Spleen (tissue), 11 donors: ENCODE data around the gene G6PC3. TPM values are rescaled to one million over a fixed set of nuclear protein-coding genes. Genes with fewer than 3 reads are reported as not detected.

ENCODE experiments used
- DNase-seq: peaks from one replicate; pipeline ENCODE4 v3.0.0-alpha.2; 2020
- H3K27ac ChIP-seq, 8 donors: fragments of 200-600 bp; sonication (generic) in 7 of 8; 1 replicate in 4 of 8; 2 replicates in 4 of 8; pipeline versions ENCODE4 v1.5.0 to v1.8.0; 2016 to 2021; ENCODE audit warnings: inconsistent platforms in 4 of 8, mild to moderate bottlenecking in 4 of 8, moderate library complexity in 1 of 8
- H3K27me3 ChIP-seq, 7 donors: fragments of 200-600 bp; sonication (generic) in 6 of 7; replicated peaks in 1 of 7; 1 replicate in 4 of 7; 2 replicates in 3 of 7; pipeline versions ENCODE4 v1.5.0 to v1.8.0; 2016 to 2021; ENCODE audit warnings: inconsistent platforms in 3 of 7, mild to moderate bottlenecking in 1 of 7
- H3K36me3 ChIP-seq, 6 donors: fragments of 200-600 bp; sonication (generic) in 5 of 6; 1 replicate in 4 of 6; 2 replicates in 2 of 6; pipeline versions ENCODE4 v1.5.0 to v1.8.0; 2016 to 2021; ENCODE audit warnings: inconsistent platforms in 2 of 6
- H3K4me1 ChIP-seq, 6 donors: fragments of 200-600 bp; sonication (generic) in 5 of 6; 1 replicate in 3 of 6; 2 replicates in 3 of 6; pipeline versions ENCODE4 v1.5.0 to v1.8.0; 2016 to 2021; ENCODE audit warnings: inconsistent platforms in 3 of 6
- H3K4me3 ChIP-seq, 8 donors: fragments of 200-600 bp; sonication (generic) in 7 of 8; 1 replicate in 4 of 8; 2 replicates in 4 of 8; pipeline versions ENCODE4 v1.5.0 to v1.8.0; 2016 to 2021; ENCODE audit warnings: inconsistent platforms in 4 of 8, mild to moderate bottlenecking in 4 of 8, moderate library complexity in 2 of 8
- H3K9me3 ChIP-seq, 8 donors: fragments of 200-600 bp; sonication (generic) in 7 of 8; 1 replicate in 4 of 8; 2 replicates in 4 of 8; pipeline versions ENCODE4 v1.5.0 to v1.8.0; 2016 to 2021; ENCODE audit warnings: inconsistent platforms in 4 of 8
- CTCF ChIP-seq, 11 experiments: fragments of 200-600 bp in 7 of 11; fragments of 450-650 bp in 4 of 11; sonication (generic) in 4 of 11; IDR thresholded peaks in 8 of 11; conservative IDR thresholded peaks in 3 of 11; 1 replicate in 7 of 11; 2 replicates in 4 of 11; pipeline versions ENCODE4 v1.4.0 to v1.8.0; 2016 to 2021; ENCODE audit warnings: antibody characterized with exemption in 11 of 11, inconsistent platforms in 4 of 11, mild to moderate bottlenecking in 1 of 11
- POLR2A ChIP-seq, 3 donors: fragments of 450-650 bp; IDR thresholded peaks; one replicate each; pipeline ENCODE4 v1.5.1; 2017; ENCODE audit warnings: antibody characterized with exemption in 3 of 3, mild to moderate bottlenecking in 1 of 3
- POLR2AphosphoS5 ChIP-seq, 3 donors: sonication (generic); formaldehyde crosslinking; IDR thresholded peaks; one replicate each; pipeline ENCODE4 v1.5.1; 2017; ENCODE audit warnings: antibody characterized with exemption in 3 of 3
- WGBS, 5 donors: extraction: QIAGEN DNeasy Blood & Tissue Kit in 3 of 5; methylation state at CpG; one replicate each; pipeline versions ENCODE4 v1.1.5 to v1.1.7; 2013 to 2018; 5-methylcytosine and 5-hydroxymethylcytosine counted together
- intact Hi-C: fragments of 100-400 bp; cut with DNase I; formaldehyde crosslinking; loops from one replicate; pipeline ENCODE4 v1.15.0; 2023; ENCODE audit warnings: low total_unique reads
- polyA plus RNA-seq, 3 donors: library from polyadenylated mRNA; stranded (reverse); fragments of 200-250 nt; gene quantifications; one replicate each; pipeline ENCODE4 v1.2.1, GENCODE V29; 2013
- total RNA-seq, 7 donors: library from RNA; depleted of rRNA in 3 of 7; stranded (reverse); fragments of >200 nt in 3 of 7; fragmentation: NEBNext Ultra II Directional in 4 of 7; extraction: Animal tissue kit (Norgen Biotek cat#: 25700) in 4 of 7; gene quantifications; one replicate each; pipeline versions ENCODE4 v1.1.0 to v1.2.1, GENCODE V29; 2016 to 2021
- donor health status: healthy with polysubstance abuse.
- donor health status: DM: no; HTN: no; CAD: no; lungs with moderate emphysema.
- donor health status: DM: no; HTN: no; CAD: no.
- donor health status: Bipolar disorder and iron deficiency.
- donor health status: healthy.
- donor health status: DM: no; HTN: no; CAD: no.
- donor health status: DM: yes; HTN: yes; CAD: no.

Gene G6PC3
- total and polyA plus RNA-seq, 10 donors: 24.9 to 49.2 (median 37.3) TPM

GRCh38 chr17:44109312-44109630 lies 38.7 kb downstream of the G6PC3 start:
- Histone ChIP-seq H3K27ac (peak overlapping the region in 7 of 8 donors; percentile 39 to 86 (median 78)), H3K9me3 (no peaks in the 10 kb centered on the region), H3K27me3 (no peaks in the 10 kb centered on the region), H3K4me1 (peaks cover 52 to 85% (median 66%) of the 10 kb centered on the region in 6 donors), H3K4me3 (no peak overlapping the region), H3K36me3 (peaks cover 0 to 51% (median 2%) of the 10 kb centered on the region in 6 donors)
- TF ChIP-seq CTCF (IDR thresholded peaks at IDR 0.05 in 8 of 11, conservative IDR thresholded peaks at IDR 0.05 in 3 of 11) (no peak), POLR2A (IDR thresholded peaks at IDR 0.05) (no peak), POLR2AphosphoS5 (IDR thresholded peaks at IDR 0.05) (no peak)
- no peak for DNase-seq
- WGBS, 5 donors: 0 to 79% (median 56%) methylated on average over 1 to 4 of the region's 4 CpGs
- intact Hi-C loops: no loop called here

GRCh38 chr17:44110011-44110686 lies 39.6 kb downstream of the G6PC3 start:
- Histone ChIP-seq H3K4me1 (peaks cover 52 to 94% (median 75%) of the 10 kb centered on the region in 6 donors), H3K27me3 (no peaks in the 10 kb centered on the region), H3K36me3 (peaks cover 0 to 51% (median 2%) of the 10 kb centered on the region in 6 donors), H3K4me3 (peak overlapping the region in 7 of 8 donors; percentile 18 to 57 (median 33)), H3K9me3 (no peaks in the 10 kb centered on the region), H3K27ac (peak overlapping the region in 7 of 8 donors; percentile 67 to 86 (median 79))
- no peak for DNase-seq
- WGBS, 5 donors: 54 to 67% (median 61%) methylated on average over 8 to 10 of the region's 10 CpGs
- TF ChIP-seq POLR2A (IDR thresholded peaks at IDR 0.05) (no peak), CTCF (IDR thresholded peaks at IDR 0.05 in 8 of 11, conservative IDR thresholded peaks at IDR 0.05 in 3 of 11) (no peak), POLR2AphosphoS5 (IDR thresholded peaks at IDR 0.05) (no peak)
- intact Hi-C loops: no loop called here

GRCh38 chr17:44110823-44111633 lies 40.5 kb downstream of the G6PC3 start:
- peak overlapping the region in 7 of 8 donors; percentile 18 to 57 (median 33) for H3K4me3 ChIP-seq
- H3K36me3 ChIP-seq: peaks cover 0 to 54% (median 7%) of the 10 kb centered on the region in 6 donors
- peaks cover 55 to 96% (median 83%) of the 10 kb centered on the region in 6 donors for H3K4me1 ChIP-seq
- no peaks in the 10 kb centered on the region for H3K9me3 ChIP-seq
- no peaks in the 10 kb centered on the region for H3K27me3 ChIP-seq
- intact Hi-C loops: no loop called here
- peak overlapping the region; percentile 1 to 86 (median 78) for H3K27ac ChIP-seq
- TF ChIP-seq POLR2AphosphoS5 (IDR thresholded peaks at IDR 0.05) (peak; percentile 82 to 92 (median 85)), CTCF (IDR thresholded peaks at IDR 0.05 in 8 of 11, conservative IDR thresholded peaks at IDR 0.05 in 3 of 11) (peak in 3 of 11 experiments; percentile 12 to 29 (median 25)), POLR2A (IDR thresholded peaks at IDR 0.05) (peak in 1 of 3 donors; percentile 34)
- DNase-seq: peak; percentile 95
- 4 to 26% (median 8%) methylated on average over 10 to 28 of the region's 28 CpGs for WGBS, 5 donors

- H3K36me3 ChIP-seq: peaks cover 0 to 62% (median 14%) of the 10 kb centered on the region in 6 donors
- H3K27ac ChIP-seq: peak overlapping the region in 7 of 8 donors; percentile 23 to 86 (median 78)
- H3K9me3 ChIP-seq: no peaks in the 10 kb centered on the region
- no peak for DNase-seq
- intact Hi-C loops: no loop called here
- H3K27me3 ChIP-seq: no peaks in the 10 kb centered on the region
- TF ChIP-seq CTCF (IDR thresholded peaks at IDR 0.05 in 8 of 11, conservative IDR thresholded peaks at IDR 0.05 in 3 of 11) (no peak), POLR2A (IDR thresholded peaks at IDR 0.05) (no peak), POLR2AphosphoS5 (IDR thresholded peaks at IDR 0.05) (no peak)
- H3K4me1 ChIP-seq: peaks cover 55 to 100% (median 83%) of the 10 kb centered on the region in 6 donors
- 68 to 83% (median 74%) methylated on average over 2 to 3 of the region's 3 CpGs for WGBS, 5 donors
- peak overlapping the region in 1 of 8 donors; percentile 57 for H3K4me3 ChIP-seq
Observed at GRCh38 chr17:44111777-44112176, 41.2 kb downstream of the G6PC3 start.
